SK-N-MC (cell line): Measurements from ENCODE around the gene TBC1D2B.

Experiments used
- EZH2 ChIP-seq: fragments of 200-600 bp; sonication (generic); IDR thresholded peaks from one replicate; pipeline ENCODE4 v1.6.1; 2017; ENCODE audit warnings: antibody characterized with exemption
- FOXP2 ChIP-seq: optimal IDR thresholded peaks from 2 replicates; pipeline ENCODE3; 2011; ENCODE audit warnings: mild to moderate bottlenecking, moderate library complexity; ENCODE audit not compliant: insufficient read depth; ENCODE audit errors: extremely low read length, control extremely low read depth
- POLR2AphosphoS5 ChIP-seq: IDR thresholded peaks from 2 replicates; pipeline ENCODE4 v1.6.1; 2012; ENCODE audit warnings: mild to moderate bottlenecking, low read depth, low read length, borderline replicate concordance

- TF ChIP-seq EZH2: no peak
- no peak for TF ChIP-seq FOXP2
- TF ChIP-seq POLR2AphosphoS5: no peak
Measured at GRCh38 chr15:78048628-78048920, 28.9 kb downstream of the TBC1D2B start.
